Large intestine (tissue), 12 donors: Measurements from ENCODE around the gene TMCC2. TPM values are rescaled to one million over a fixed set of nuclear protein-coding genes. Genes with fewer than 3 reads are reported as not detected.
A peak's percentile ranks its signal among the peaks of the same experiment; 100 is the strongest.
"Not testable (repeated sequence)": the region's sequence is repeated elsewhere in the genome, so short reads cannot be mapped to it uniquely, and the experiment has no call there.

Source experiments
- DNase-seq, 2 donors: peaks; one replicate each; pipeline versions ENCODE4 v3.0.0 to v3.0.0-alpha.2; 2013
- H3K27ac ChIP-seq: one replicate; pipeline ENCODE4 v1.5.1; 2013; ENCODE audit warnings: low read length
- H3K27me3 ChIP-seq: 2 replicates; pipeline ENCODE4 v1.6.1; 2013; ENCODE audit warnings: low read length; ENCODE audit not compliant: control insufficient read depth, insufficient read depth
- H3K36me3 ChIP-seq: 2 replicates; pipeline ENCODE4 v1.6.1; 2013; ENCODE audit warnings: low read length; ENCODE audit not compliant: control insufficient read depth, insufficient read depth
- H3K4me1 ChIP-seq: one replicate; pipeline ENCODE4 v1.6.1; 2013; ENCODE audit warnings: low read length; ENCODE audit not compliant: control insufficient read depth, insufficient read depth
- H3K4me3 ChIP-seq: one replicate; pipeline ENCODE4 v1.5.1; 2013; ENCODE audit warnings: low read length
- H3K9me3 ChIP-seq: one replicate; pipeline ENCODE4 v1.6.1; 2013; ENCODE audit warnings: mild to moderate bottlenecking, low read depth, low read length, moderate library complexity; ENCODE audit not compliant: control insufficient read depth
- WGBS: methylation state at CpG from one replicate; pipeline ENCODE4 v1.1.5; 2013; ENCODE audit warnings: low lambda C conversion rate; ENCODE audit not compliant: insufficient coverage; 5-methylcytosine and 5-hydroxymethylcytosine counted together
- long read RNA-seq, 11 donors: transcript quantifications; one replicate each; lab custom pipeline, GENCODE V29; 2026
- polyA plus RNA-seq: library from polyadenylated mRNA; unstranded; fragments of 120-200 nt; gene quantifications from one replicate; pipeline ENCODE4 v1.2.1, GENCODE V29; 2013

Gene TMCC2
- polyA plus RNA-seq, result 6.2 TPM
- long read RNA-seq, donor 1, result 0 reads
- long read RNA-seq, donor 2, result 0 reads
- long read RNA-seq, donor 3, result 0 reads
- long read RNA-seq, donor 4, result 0 reads
- long read RNA-seq, donor 5, partial matches to known transcripts, result 0 of 1 reads
- long read RNA-seq, donor 5, other reads (novel, unspliced or antisense), result 0 of 1 reads
- long read RNA-seq, donor 6, partial matches to known transcripts, result 0 of 1 reads
- long read RNA-seq, donor 6, other reads (novel, unspliced or antisense), result 0 of 1 reads
- long read RNA-seq, donor 7, partial matches to known transcripts, result 0 of 1 reads
- long read RNA-seq, donor 7, other reads (novel, unspliced or antisense), result 0 of 1 reads
- long read RNA-seq, donor 8, partial matches to known transcripts, result 0 of 2 reads
- long read RNA-seq, donor 8, other reads (novel, unspliced or antisense), result 0 of 2 reads
- long read RNA-seq, donor 9, result 0 reads
- long read RNA-seq, donor 10, partial matches to known transcripts, result 0 of 1 reads
- long read RNA-seq, donor 10, other reads (novel, unspliced or antisense), result 0 of 1 reads
- long read RNA-seq, donor 11, result 0 reads

DNA sequence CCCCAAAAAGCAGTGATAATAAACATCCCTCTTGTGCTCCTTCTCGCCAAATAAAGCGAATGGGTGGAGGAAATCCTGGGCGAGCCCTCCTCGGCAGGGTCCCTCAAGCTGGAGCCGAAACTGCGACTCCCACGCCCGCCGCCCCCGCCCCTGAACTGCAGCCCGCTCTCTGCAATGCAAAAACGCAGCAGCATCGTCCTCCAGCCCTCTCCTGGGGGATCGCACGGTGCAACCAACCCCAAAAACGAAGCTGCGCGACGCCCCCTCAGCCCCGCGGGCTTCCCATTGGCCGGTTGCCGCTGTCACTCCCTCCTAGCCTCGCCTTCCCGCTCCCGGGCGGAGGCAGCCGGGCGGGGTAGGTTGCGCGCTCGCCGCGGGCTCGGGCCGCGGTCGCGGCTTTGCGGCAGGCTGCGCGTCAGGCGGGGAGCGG, at the start of gene TMCC2:
TSS of gene TMCC2 (plus strand) at position 363 of the 430 bp plus-strand sequence. CDS start 619 bp downstream, outside the sequence.
- Histone ChIP-seq H3K4me3 (peak within 1 kb of the TSS; percentile 56), H3K36me3 (no peaks in the 10 kb centered on the region), H3K27ac (no peak within 1 kb of the TSS), H3K9me3 (no peaks in the 10 kb centered on the region), H3K4me1 (peaks cover 17% of the 10 kb centered on the region), H3K27me3 (peaks cover 43% of the 10 kb centered on the region)
- no CpG with 5 or more reads among the region's 44 CpGs for WGBS
- peak; percentile 76 to 79 for DNase-seq

DNA sequence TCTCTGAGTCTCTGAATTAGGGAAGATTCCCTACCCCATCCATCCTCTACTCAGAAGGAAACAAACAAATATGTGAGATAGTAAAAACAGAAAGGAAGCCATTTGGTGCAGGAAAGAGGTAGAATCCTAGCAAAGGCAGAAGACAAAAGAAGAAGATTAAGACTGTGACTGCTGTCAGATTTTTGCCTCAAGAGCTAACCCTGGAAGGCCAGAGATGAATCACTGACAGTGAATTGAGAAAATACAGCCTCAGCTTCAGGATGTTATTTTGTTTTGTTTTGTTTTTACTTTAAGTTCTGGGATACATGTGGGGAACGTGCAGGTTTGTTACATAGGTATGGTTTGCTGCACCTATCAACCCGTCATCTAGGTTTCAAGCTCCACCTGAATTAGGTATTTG, 47.9 kb upstream of the TMCC2 start:
- no peak for DNase-seq
- Histone ChIP-seq H3K4me3 (no peak overlapping the region), H3K4me1 (no peaks in the 10 kb centered on the region), H3K9me3 (no peaks in the 10 kb centered on the region), H3K36me3 (peaks cover 4% of the 10 kb centered on the region), H3K27me3 (no peaks in the 10 kb centered on the region), H3K27ac (no peak overlapping the region)
- no CpG with 5 or more reads among the region's 2 CpGs for WGBS

DNA sequence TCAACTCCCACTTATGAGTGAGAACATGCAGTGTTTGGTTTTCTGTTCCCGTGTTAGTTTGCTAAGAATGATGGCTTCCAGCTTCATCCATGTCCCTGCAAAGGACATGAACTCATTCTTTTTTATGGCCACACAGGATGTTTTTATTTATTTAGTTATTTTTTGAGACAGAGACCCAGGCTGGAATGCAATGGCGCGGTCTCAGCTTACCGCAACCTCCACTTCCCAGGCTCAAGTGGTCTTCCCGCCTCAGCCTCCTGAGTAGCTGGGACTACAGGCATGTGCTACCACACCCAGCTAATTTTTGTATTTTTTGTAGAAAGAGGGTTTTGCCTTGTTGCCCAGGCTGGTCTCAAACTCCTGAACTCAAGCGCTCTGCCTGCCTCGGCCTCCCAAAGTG, 47.4 kb upstream of the TMCC2 start:
- no CpG with 5 or more reads among the region's 7 CpGs for WGBS
- not testable (repeated sequence) for H3K4me3 ChIP-seq, H3K4me1 ChIP-seq, H3K36me3 ChIP-seq, H3K9me3 ChIP-seq, H3K27ac ChIP-seq, H3K27me3 ChIP-seq, DNase-seq

- no peaks in the 10 kb centered on the region for H3K9me3 ChIP-seq
- H3K36me3 ChIP-seq, result peaks cover 11% of the 10 kb centered on the region
- DNase-seq, result no peak
- no CpG with 5 or more reads among the region's 2 CpGs for WGBS
- no peak overlapping the region for H3K27ac ChIP-seq
- H3K4me3 ChIP-seq, result no peak overlapping the region
- H3K27me3 ChIP-seq, result no peaks in the 10 kb centered on the region
- H3K4me1 ChIP-seq, result no peaks in the 10 kb centered on the region
Observed at GRCh38 chr1:205182930-205183329, 44.8 kb upstream of the TMCC2 start.

GRCh38 chr1:205183676-205184335, 43.9 kb upstream of the TMCC2 start:
- H3K4me3 ChIP-seq, result no peak overlapping the region
- H3K36me3 ChIP-seq, result peaks cover 11% of the 10 kb centered on the region
- H3K9me3 ChIP-seq, result no peaks in the 10 kb centered on the region
- H3K27ac ChIP-seq, result no peak overlapping the region
- no peak for DNase-seq
- no CpG with 5 or more reads among the region's 4 CpGs for WGBS
- no peaks in the 10 kb centered on the region for H3K27me3 ChIP-seq
- H3K4me1 ChIP-seq, result no peaks in the 10 kb centered on the region

DNA sequence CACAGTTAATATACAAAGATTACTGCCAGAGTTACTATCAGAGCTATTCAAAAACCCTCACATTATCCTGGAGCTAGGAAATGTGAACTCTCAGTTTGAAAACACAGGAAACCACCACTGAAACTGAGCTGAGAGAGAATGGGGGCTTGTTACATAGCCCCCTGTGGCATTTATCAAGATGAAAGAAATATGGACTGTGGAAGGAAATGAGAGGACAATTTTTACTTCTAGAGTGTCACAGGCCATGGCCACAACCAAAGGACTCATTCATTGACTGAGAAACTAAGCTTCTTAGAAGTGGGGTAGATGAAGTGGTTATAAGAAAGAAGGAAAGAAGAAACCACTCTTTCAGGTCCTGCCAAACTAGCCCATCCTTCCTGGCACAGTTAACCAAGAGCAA, 41.6 kb upstream of the TMCC2 start:
- Histone ChIP-seq H3K4me1 (no peaks in the 10 kb centered on the region), H3K27ac (no peak overlapping the region), H3K36me3 (peaks cover 9% of the 10 kb centered on the region), H3K4me3 (no peak overlapping the region), H3K27me3 (no peaks in the 10 kb centered on the region), H3K9me3 (no peaks in the 10 kb centered on the region)
- DNase-seq, result no peak

DNA sequence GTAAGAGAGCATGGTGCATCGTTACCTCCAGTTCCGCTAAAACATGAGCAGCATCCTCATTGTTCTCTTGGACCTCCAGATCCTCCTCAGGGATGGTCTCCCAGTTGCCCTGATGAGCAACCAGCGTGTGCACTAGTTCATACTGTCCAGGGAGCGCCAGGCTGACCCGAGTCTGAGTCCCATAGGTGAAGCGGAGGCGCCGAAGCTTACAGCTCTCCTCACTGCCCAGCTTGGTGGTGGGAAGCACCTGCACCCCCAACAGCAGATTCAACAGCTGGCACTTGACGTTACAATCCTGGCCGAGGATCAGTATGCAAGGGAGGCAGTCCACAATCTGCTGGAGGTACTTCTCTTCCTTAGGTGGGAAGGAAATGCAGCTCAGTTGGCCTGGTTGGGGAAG, 40.3 kb upstream of the TMCC2 start:
- H3K4me1 ChIP-seq, result peaks cover 3% of the 10 kb centered on the region
- DNase-seq, result no peak
- H3K27me3 ChIP-seq, result no peaks in the 10 kb centered on the region
- no peak overlapping the region for H3K4me3 ChIP-seq
- no peak overlapping the region for H3K27ac ChIP-seq
- peaks cover 7% of the 10 kb centered on the region for H3K36me3 ChIP-seq
- H3K9me3 ChIP-seq, result no peaks in the 10 kb centered on the region
- WGBS, result no CpG with 5 or more reads among the region's 10 CpGs

GRCh38 chr1:205188098-205188497, 39.6 kb upstream of the TMCC2 start:
- no peaks in the 10 kb centered on the region for H3K27me3 ChIP-seq
- peaks cover 3% of the 10 kb centered on the region for H3K4me1 ChIP-seq
- WGBS, result 80% methylated on average over 1 of the region's 2 CpGs
- H3K9me3 ChIP-seq, result no peaks in the 10 kb centered on the region
- no peak for DNase-seq
- no peak overlapping the region for H3K4me3 ChIP-seq
- no peak overlapping the region for H3K27ac ChIP-seq
- peaks cover 7% of the 10 kb centered on the region for H3K36me3 ChIP-seq

GRCh38 chr1:205188596-205188995, 39.1 kb upstream of the TMCC2 start:
- Histone ChIP-seq H3K9me3 (no peaks in the 10 kb centered on the region), H3K4me1 (peaks cover 3% of the 10 kb centered on the region), H3K36me3 (peaks cover 7% of the 10 kb centered on the region), H3K27me3 (no peaks in the 10 kb centered on the region), H3K27ac (no peak overlapping the region), H3K4me3 (no peak overlapping the region)
- DNase-seq, result no peak
- WGBS, result no CpG with 5 or more reads among the region's 2 CpGs

DNA sequence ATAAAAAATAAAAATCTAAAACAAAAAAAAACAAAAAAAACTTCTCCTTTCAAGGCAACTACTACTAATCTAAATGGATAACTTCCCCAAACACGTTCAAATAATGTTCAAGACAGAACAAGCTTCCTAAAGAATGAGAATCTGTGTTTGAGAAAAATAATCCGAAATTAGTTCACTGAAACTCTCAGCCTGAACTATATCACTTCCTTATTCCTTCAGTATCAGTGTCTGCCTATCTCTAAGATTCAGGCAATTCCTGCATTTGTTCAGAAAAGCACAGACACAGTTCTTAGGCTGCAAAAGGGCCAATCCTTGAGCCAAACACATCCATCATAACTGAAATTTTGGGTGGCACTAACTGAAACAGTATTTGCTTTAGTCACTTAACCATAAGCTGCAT, 38.6 kb upstream of the TMCC2 start:
- no peaks in the 10 kb centered on the region for H3K27me3 ChIP-seq
- WGBS, result 83% methylated on average over 1 of the region's 2 CpGs
- H3K9me3 ChIP-seq, result no peaks in the 10 kb centered on the region
- H3K27ac ChIP-seq, result no peak overlapping the region
- H3K36me3 ChIP-seq, result peaks cover 7% of the 10 kb centered on the region
- no peak for DNase-seq
- no peak overlapping the region for H3K4me3 ChIP-seq
- peaks cover 3% of the 10 kb centered on the region for H3K4me1 ChIP-seq
